Aorta (tissue), 5 donors: ENCODE results near the gene AKR7A3. TPM values are rescaled to one million over a fixed set of nuclear protein-coding genes. Genes with fewer than 3 reads are reported as not detected.
"Not testable (repeated sequence)": the region's sequence is repeated elsewhere in the genome, so short reads cannot be mapped to it uniquely, and the experiment has no call there.

Source experiments
- ATAC-seq: fragments of 200-7000 bp; cut with Tn5 transposase; one replicate; pipeline ENCODE4 v1.9.1; 2022; ENCODE audit warnings: moderate library complexity; ENCODE audit not compliant: low FRiP score
- DNase-seq, 2 donors: peaks; one replicate each; pipeline ENCODE4 v3.0.0-alpha.2; 2020
- H3K27ac ChIP-seq, 2 donors: one replicate each; pipeline ENCODE4 v1.5.1; 2013; ENCODE audit warnings: low read length in 2 of 2, mild to moderate bottlenecking in 2 of 2, moderate library complexity in 2 of 2, control low read depth in 1 of 2, inconsistent platforms in 1 of 2, low read depth in 1 of 2
- H3K27me3 ChIP-seq, 2 donors: one replicate each; pipeline ENCODE4 v1.6.1; 2013; ENCODE audit warnings: control low read depth in 1 of 2, low read length in 1 of 2, mild to moderate bottlenecking in 1 of 2, moderate library complexity in 1 of 2; ENCODE audit not compliant: insufficient read depth in 2 of 2, control insufficient read depth in 1 of 2
- H3K36me3 ChIP-seq, 2 donors: one replicate each; pipeline ENCODE4 v1.6.1; 2013; ENCODE audit warnings: control low read depth in 1 of 2, low read length in 1 of 2, mild to moderate bottlenecking in 1 of 2; ENCODE audit not compliant: insufficient read depth in 2 of 2, control insufficient read depth in 1 of 2
- H3K4me1 ChIP-seq, 2 donors: one replicate each; pipeline ENCODE4 v1.6.1; 2013; ENCODE audit warnings: low read length in 2 of 2, control low read depth in 1 of 2, mild to moderate bottlenecking in 1 of 2, moderate library complexity in 1 of 2; ENCODE audit not compliant: insufficient read depth in 2 of 2, control insufficient read depth in 1 of 2
- H3K4me3 ChIP-seq, 2 donors: one replicate each; pipeline ENCODE4 v1.5.1; 2013; ENCODE audit warnings: low read length in 2 of 2, control low read depth in 1 of 2, mild to moderate bottlenecking in 1 of 2
- H3K9me3 ChIP-seq: one replicate; pipeline ENCODE4 v1.6.1; 2013; ENCODE audit warnings: mild to moderate bottlenecking, low read length; ENCODE audit not compliant: control insufficient read depth
- WGBS, 2 donors: extraction: QIAGEN DNeasy Blood & Tissue Kit; methylation state at CpG; one replicate each; pipeline ENCODE4 v1.1.7; 2013; 5-methylcytosine and 5-hydroxymethylcytosine counted together
- intact Hi-C, 2 donors: fragments of 100-400 bp; cut with DNase I; formaldehyde crosslinking; loops; one replicate each; pipeline versions ENCODE4 v1.14.2 to v1.15.0; 2022
- long read RNA-seq, 2 donors: library from polyadenylated mRNA; unstranded; transcript quantifications; one replicate each; pipeline ENCODE4 v2.0.0, GENCODE V29; 2020 to 2021
- polyA plus RNA-seq, 2 donors: library from polyadenylated mRNA; stranded (reverse); fragments of 200-250 nt; gene quantifications; one replicate each; pipeline ENCODE4 v1.2.3, GENCODE V29; 2013
- total RNA-seq, 2 donors: library from RNA; stranded (reverse); fragmentation: NEBNext Ultra II Directional; extraction: Animal tissue kit (Norgen Biotek cat#: 25700); gene quantifications; one replicate each; pipeline ENCODE4 v1.2.1, GENCODE V29; 2021
- donor health status: healthy with polysubstance abuse.
- donor health status: Bipolar disorder and iron deficiency.
- donor health status: DM: no; HTN: no; CAD: no.
- donor health status: DM: no; HTN: no; CAD: no.
- donor health status: DM: yes; HTN: yes; CAD: no.

The AKR7A3 gene
- total RNA-seq (1 to 10 TPM; 1.2 to 1.6 TPM), polyA plus RNA-seq (10 to 100 TPM in 1 of 2 donors, 1 to 10 TPM in 1; 2.6 to 99.8 TPM)
- long read RNA-seq, donor 1, result 0 reads
- long read RNA-seq, donor 2, result 0 reads

DNA sequence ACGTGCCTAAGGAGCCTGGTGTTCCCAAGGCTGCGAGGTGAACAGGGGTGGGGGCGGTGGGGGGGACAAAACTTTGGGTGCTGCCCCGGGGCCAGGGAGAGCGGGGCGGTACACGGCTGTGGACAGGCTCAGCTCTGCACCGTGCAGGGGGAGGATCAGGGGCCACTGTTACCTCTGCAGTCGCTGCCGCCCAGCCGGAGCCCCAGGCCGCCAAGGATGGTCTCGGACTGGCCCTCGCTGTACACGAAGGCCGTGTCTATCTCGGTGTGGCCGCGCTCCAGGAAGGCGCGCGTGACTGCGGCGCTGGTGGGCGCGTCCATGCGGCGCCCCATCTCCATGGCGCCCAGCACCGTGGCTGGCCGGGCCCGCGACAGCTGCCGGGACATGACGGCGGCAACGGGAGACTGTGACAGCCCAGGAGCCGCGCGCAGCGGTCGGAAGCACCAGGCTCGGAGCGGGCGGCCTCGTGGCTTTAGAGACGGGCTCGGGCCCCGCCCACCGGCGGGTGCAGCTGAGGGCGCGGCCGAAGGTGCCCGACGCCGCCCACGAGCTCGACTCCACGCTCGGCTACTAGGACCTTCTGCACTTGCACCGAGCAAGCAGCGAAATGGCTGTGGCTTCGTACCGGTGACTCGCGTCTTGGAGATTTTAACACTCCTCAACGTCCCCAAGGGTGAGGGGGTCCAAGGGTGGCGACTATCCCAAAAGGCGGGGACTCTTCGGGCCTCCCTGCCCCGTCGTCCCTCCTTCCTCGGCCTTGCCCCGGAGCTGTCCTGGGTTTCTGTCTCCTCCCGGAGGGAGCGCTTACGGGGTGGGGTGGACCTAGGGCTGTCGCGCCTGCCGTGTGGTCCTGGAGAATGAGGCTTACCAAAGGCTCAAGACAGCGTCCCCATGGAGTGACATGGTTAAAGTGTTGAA lies at the start of gene AKR7A3:
AKR7A3 (minus strand) TSS at position 447 of the 918 bp plus-strand sequence; CDS start at position 386, 61 bp downstream.
- whole genome bisulfite sequencing, 2 donors, result 9 to 10% methylated on average over 48 to 76 of the region's 82 CpGs
- peak; percentile 63 to 86 for DNase-seq
- intact Hi-C loops, result not testable (repeated sequence)

GRCh38 chr1:19338323-19338762 lies 49.8 kb upstream of the AKR7A3 start:
- 79 to 81% methylated on average over 27 of the region's 27 CpGs for WGBS, 2 donors
- Histone ChIP-seq H3K27ac (no peak overlapping the region), H3K4me1 (no peaks in the 10 kb centered on the region), H3K36me3 (no peaks in the 10 kb centered on the region), H3K9me3 (no peaks in the 10 kb centered on the region), H3K4me3 (no peak overlapping the region), H3K27me3 (no peaks in the 10 kb centered on the region)
- ATAC-seq (no peak), DNase-seq (no peak)
- intact Hi-C loops, result no loop called here

More for the DNA sequence above, at the start of gene AKR7A3:
- peak within 1 kb of the TSS; percentile 22 to 71 for H3K4me3 ChIP-seq
- not testable (repeated sequence) for H3K36me3 ChIP-seq, H3K4me1 ChIP-seq, H3K9me3 ChIP-seq, H3K27me3 ChIP-seq, H3K27ac ChIP-seq
- ATAC-seq, result peak; percentile 79

GRCh38 chr1:19337289-19337688 lies 48.7 kb upstream of the AKR7A3 start:
- H3K36me3 ChIP-seq, result no peaks in the 10 kb centered on the region
- no peaks in the 10 kb centered on the region for H3K27me3 ChIP-seq
- H3K9me3 ChIP-seq, result no peaks in the 10 kb centered on the region
- no peak overlapping the region for H3K4me3 ChIP-seq
- no peaks in the 10 kb centered on the region for H3K4me1 ChIP-seq
- WGBS, 2 donors, result 87 to 89% methylated on average over 4 of the region's 4 CpGs
- intact Hi-C loops, result no loop called here
- ATAC-seq (no peak), DNase-seq (no peak)
- no peak overlapping the region for H3K27ac ChIP-seq

DNA sequence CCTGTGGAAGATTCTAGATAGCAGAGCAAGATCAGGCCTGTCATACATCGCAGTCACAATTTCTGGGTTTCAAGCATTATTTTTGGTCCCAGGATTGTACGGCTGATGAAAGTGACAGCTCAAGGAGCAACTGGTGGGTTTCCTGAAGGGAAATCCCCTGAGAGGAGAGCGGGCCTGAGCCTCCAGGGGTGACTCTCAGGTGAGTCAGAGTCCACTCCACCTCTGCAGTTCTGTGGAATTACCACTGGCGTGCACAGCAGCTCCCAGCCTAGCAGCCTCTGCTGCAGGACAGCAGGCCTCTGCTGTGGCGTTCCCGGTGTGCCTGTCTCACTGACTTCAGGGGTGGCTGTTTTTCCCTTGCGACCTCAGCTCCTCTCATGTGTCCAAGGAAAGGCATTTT lies 48.0 kb upstream of the AKR7A3 start:
- H3K27me3 ChIP-seq, result no peaks in the 10 kb centered on the region
- WGBS, 2 donors, result 83 to 84% methylated on average over 7 of the region's 7 CpGs

DNA sequence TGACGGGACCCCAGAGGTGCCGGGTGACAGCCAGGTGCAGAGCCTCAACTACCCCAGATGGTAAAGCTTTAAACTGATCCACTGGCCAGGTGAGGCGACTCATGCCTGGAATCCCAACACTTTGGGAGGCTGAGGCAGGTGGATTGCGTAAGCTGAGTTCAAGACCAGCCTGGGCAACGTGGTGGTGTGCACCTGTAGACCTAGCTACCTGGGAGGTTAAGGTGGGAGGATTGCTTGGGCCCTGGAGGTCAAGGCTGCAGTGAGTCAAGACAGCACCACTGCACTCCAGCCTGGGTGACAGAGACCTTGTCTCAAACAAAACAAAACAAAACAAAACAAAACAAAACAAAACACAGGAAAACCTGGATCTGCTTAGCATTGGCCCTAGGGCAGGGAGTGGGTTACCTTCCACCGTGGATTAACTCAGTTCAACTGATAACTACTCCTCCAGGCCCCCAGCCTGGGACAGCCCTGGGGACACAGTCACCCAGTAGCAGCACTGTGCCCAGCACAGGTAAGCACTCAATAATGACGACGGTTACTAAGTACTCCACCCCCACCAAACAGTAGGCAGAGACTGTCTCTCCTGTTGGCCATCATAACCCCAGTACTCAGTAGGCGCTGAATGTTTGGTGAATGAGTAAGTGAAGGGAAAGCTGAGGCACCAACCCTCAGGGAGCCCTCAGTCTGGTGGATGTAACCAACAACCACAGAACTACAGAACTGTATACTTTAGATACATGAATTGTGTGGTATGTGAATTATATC lies 45.2 kb upstream of the AKR7A3 start:
- Histone ChIP-seq H3K36me3 (no peaks in the 10 kb centered on the region), H3K9me3 (no peaks in the 10 kb centered on the region)

More for the DNA sequence above, 48.0 kb upstream of the AKR7A3 start:
- H3K9me3 ChIP-seq, result no peaks in the 10 kb centered on the region
- no peak for DNase-seq
- H3K27ac ChIP-seq, result no peak overlapping the region
- no peak for ATAC-seq
- intact Hi-C loops, result no loop called here
- no peaks in the 10 kb centered on the region for H3K4me1 ChIP-seq
- H3K4me3 ChIP-seq, result no peak overlapping the region
- H3K36me3 ChIP-seq, result no peaks in the 10 kb centered on the region

DNA sequence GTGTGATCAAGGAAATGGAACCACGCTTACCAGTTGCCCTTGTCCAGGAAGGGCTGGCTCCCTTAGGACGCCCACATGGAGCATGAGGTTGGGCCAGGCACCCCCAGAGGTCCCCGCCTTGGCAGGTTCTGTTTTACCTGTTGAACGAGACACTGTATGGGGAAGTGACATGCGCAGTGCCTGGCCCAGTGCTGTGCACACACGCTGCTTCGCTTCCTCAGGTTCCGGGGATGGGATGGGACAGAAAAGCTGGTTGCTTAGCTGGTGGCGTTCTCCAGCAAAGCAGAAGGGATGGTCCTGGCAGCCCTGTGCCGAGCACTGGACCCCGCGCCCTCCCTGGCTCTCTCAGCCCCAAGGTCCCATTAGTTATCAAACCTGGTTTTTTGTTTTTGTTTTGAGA lies 44.3 kb upstream of the AKR7A3 start:
- no peak overlapping the region for H3K4me3 ChIP-seq
- no peaks in the 10 kb centered on the region for H3K27me3 ChIP-seq
- intact Hi-C loops, result no loop called here
- ATAC-seq (no peak), DNase-seq (peak in 1 of 2 donors; percentile 31)
- no peaks in the 10 kb centered on the region for H3K4me1 ChIP-seq
- WGBS, 2 donors, result 89 to 91% methylated on average over 12 of the region's 12 CpGs
- H3K36me3 ChIP-seq, result no peaks in the 10 kb centered on the region
- H3K9me3 ChIP-seq, result no peaks in the 10 kb centered on the region
- H3K27ac ChIP-seq, result no peak overlapping the region

More for the DNA sequence above, 45.2 kb upstream of the AKR7A3 start:
- no peak overlapping the region for H3K27ac ChIP-seq
- no peaks in the 10 kb centered on the region for H3K4me1 ChIP-seq
- H3K4me3 ChIP-seq, result no peak overlapping the region
- no peak for ATAC-seq
- 79 to 85% methylated on average over 9 of the region's 9 CpGs for WGBS, 2 donors
- no peaks in the 10 kb centered on the region for H3K27me3 ChIP-seq
- peak in 1 of 2 donors; percentile 45 for DNase-seq
- intact Hi-C loops, result no loop called here

- no peak overlapping the region for H3K4me3 ChIP-seq
- ATAC-seq, result no peak
- WGBS, 2 donors, result 85 to 92% methylated on average over 13 of the region's 13 CpGs
- intact Hi-C loops, result no loop called here
- H3K4me1 ChIP-seq, result no peaks in the 10 kb centered on the region
- no peaks in the 10 kb centered on the region for H3K27me3 ChIP-seq
- no peak for DNase-seq
- no peak overlapping the region for H3K27ac ChIP-seq
- no peaks in the 10 kb centered on the region for H3K36me3 ChIP-seq
- H3K9me3 ChIP-seq, result no peaks in the 10 kb centered on the region
These were observed 42.8 kb upstream of the AKR7A3 start for GRCh38 chr1:19331262-19331878.

GRCh38 chr1:19330449-19331135 lies 42.0 kb upstream of the AKR7A3 start:
- Histone ChIP-seq H3K27ac (no peak overlapping the region), H3K36me3 (no peaks in the 10 kb centered on the region), H3K4me1 (no peaks in the 10 kb centered on the region), H3K9me3 (no peaks in the 10 kb centered on the region), H3K4me3 (no peak overlapping the region), H3K27me3 (no peaks in the 10 kb centered on the region)
- 92 to 93% methylated on average over 14 of the region's 14 CpGs for WGBS, 2 donors
- no peak for DNase-seq
- intact Hi-C loops, result no loop called here
- ATAC-seq, result no peak
